HepG2 (cell line): ENCODE data around the gene FAM221B. TPM values are rescaled to one million over a fixed set of nuclear protein-coding genes. Genes with fewer than 3 reads are reported as not detected.

Experiments
- CHD2 ChIP-seq: IDR thresholded peaks from 2 replicates; pipeline ENCODE4 v1.6.1; 2011; ENCODE audit warnings: low read depth, low read length, improper control_type of control experiment
- KLF15 ChIP-seq: sonication (generic); formaldehyde crosslinking; IDR thresholded peaks from 2 replicates; pipeline ENCODE4 v1.8.1; 2023; ENCODE audit warnings: borderline replicate concordance, mild to moderate bottlenecking, inconsistent platforms, missing genetic modification reagents, mixed read lengths
- MEIS1 ChIP-seq: sonication (generic); formaldehyde crosslinking; IDR thresholded peaks from 2 replicates; pipeline ENCODE4 v1.9.0; 2021; ENCODE audit warnings: mild to moderate bottlenecking, missing genetic modification reagents, moderate library complexity, borderline replicate concordance
- NAIF1 ChIP-seq: sonication (generic); formaldehyde crosslinking; IDR thresholded peaks from 2 replicates; pipeline ENCODE4 v1.5.0; 2020; ENCODE audit warnings: mild to moderate bottlenecking, missing genetic modification reagents, borderline replicate concordance
- RFXANK ChIP-seq: IDR thresholded peaks from 2 replicates; pipeline ENCODE4 v1.6.1; 2016
- ZBED4 ChIP-seq: sonication (generic); formaldehyde crosslinking; IDR thresholded peaks from 2 replicates; pipeline ENCODE4 v1.4.0; 2020; ENCODE audit warnings: missing genetic modification reagents, borderline replicate concordance
- ZBTB40 ChIP-seq, 2 experiments: fragments of 450-650 bp in 1 of 2; sonication (generic) in 1 of 2; formaldehyde crosslinking in 1 of 2; IDR thresholded peaks; 2 replicates each; pipeline versions ENCODE4 v1.6.1 to v1.8.0; 2016 to 2022; ENCODE audit warnings: antibody characterized with exemption in 1 of 2, mild to moderate bottlenecking in 1 of 2, missing genetic modification reagents in 1 of 2
- ZBTB43 ChIP-seq: sonication (generic); formaldehyde crosslinking; conservative IDR thresholded peaks from 2 replicates; pipeline ENCODE4 v1.4.0; 2020; ENCODE audit warnings: missing genetic modification reagents
- ZFP1 ChIP-seq: IDR thresholded peaks from 2 replicates; pipeline ENCODE4 v1.6.1; 2016
- ZNF234 ChIP-seq: sonication (generic); formaldehyde crosslinking; conservative IDR thresholded peaks from 2 replicates; pipeline ENCODE4 v1.5.1; 2020; ENCODE audit warnings: mild to moderate bottlenecking, missing genetic modification reagents
- ZNF335 ChIP-seq: sonication (generic); formaldehyde crosslinking; IDR thresholded peaks from 2 replicates; pipeline ENCODE4 v1.4.0; 2020; ENCODE audit warnings: missing genetic modification reagents
- ZNF576 ChIP-seq: sonication (generic); formaldehyde crosslinking; IDR thresholded peaks from 2 replicates; pipeline ENCODE4 v1.4.0; 2020; ENCODE audit warnings: mild to moderate bottlenecking, missing genetic modification reagents
- ZNF704 ChIP-seq: sonication (generic); formaldehyde crosslinking; IDR thresholded peaks from 2 replicates; pipeline ENCODE4 v1.8.1; 2023; ENCODE audit warnings: mild to moderate bottlenecking, inconsistent platforms, moderate library complexity, missing genetic modification reagents, borderline replicate concordance
- polyA plus RNA-seq, 8 experiments: library from polyadenylated mRNA; depleted of rRNA in 3 of 8; stranded (reverse) in 7 of 8; unstranded in 1 of 8; fragments of >200 nt; fragmentation: Illumina TruSeq in 4 of 8; extraction: Trizol in 4 of 8; gene quantifications; 2 replicates each; pipeline versions ENCODE4 v1.2.1 to v1.2.3, GENCODE V29; 2011 to 2016; ENCODE audit warnings: low read depth in 4 of 8, missing spikeins in 1 of 8, mixed read lengths in 1 of 8; ENCODE audit not compliant: insufficient read depth in 1 of 8
- total RNA-seq, 5 experiments: library from RNA; depleted of rRNA; stranded (reverse); fragments of >200 nt; fragmentation: Illumina TruSeq; extraction: Trizol; gene quantifications; 2 replicates each; pipeline ENCODE4 v1.2.3, GENCODE V29; 2016; ENCODE audit warnings: low read depth in 1 of 5

FAM221B gene
- total and polyA plus RNA-seq, 2 of the 13 experiments (the other 11 are each of a cell fraction or from before 2014, with no cell fraction given) = not detected

GRCh38 chr9:35812025-35812602 is 16.4 kb downstream of the FAM221B start, which contains the start of gene SPAG8 (continued):
- TF ChIP-seq ZBTB40 (IDR thresholded peaks at IDR 0.05) = peak; percentile 91
- TF ChIP-seq ZBTB40 (CRISPR knock-in tag; IDR thresholded peaks at IDR 0.05) = no peak; the same call in 1 of the 2 replicates
- no peak for TF ChIP-seq MEIS1 (CRISPR knock-in tag)
- no peak for TF ChIP-seq ZBTB43 (CRISPR knock-in tag)
- no peak for TF ChIP-seq ZNF704 (CRISPR knock-in tag)
- TF ChIP-seq KLF15 (CRISPR knock-in tag) = no peak
- no peak for TF ChIP-seq ZNF234 (CRISPR knock-in tag)
- TF ChIP-seq ZNF335 (CRISPR knock-in tag) = peak; percentile 56; the same call in 1 of the 2 replicates
- TF ChIP-seq ZBED4 (CRISPR knock-in tag) = 0 out of 2 replicates have a peak, but pooled peaks have one; percentile 40
- no peak for TF ChIP-seq ZFP1 (CRISPR knock-in tag)
- TF ChIP-seq NAIF1 (CRISPR knock-in tag) = no peak
- TF ChIP-seq RFXANK (CRISPR knock-in tag) = peak; percentile 77; the same call in 1 of the 2 replicates
- no peak for TF ChIP-seq CHD2
- TF ChIP-seq ZNF576 (CRISPR knock-in tag) = no peak
